ENCODE results near the gene TSPAN11. TPM values are rescaled to one million over a fixed set of nuclear protein-coding genes. Genes with fewer than 3 reads are reported as not detected.

TSPAN11 gene
- total and polyA plus RNA-seq, 2 donors (not counting 3 experiments of a cell fraction or from before 2014, with no cell fraction given): 2.1 to 3.9 TPM

- POLR2A ChIA-PET: no interaction called here
- dilution Hi-C loops (cut with MboI; ENCODE audit: extremely low pct_ligation_motif_present, low sequenced_read_pairs) (no loop called here), intact Hi-C loops (cut with micrococcal nuclease) (no loop called here)
- H4K20me1 ChIP-seq (replicated peaks; ENCODE audit: control insufficient read depth, extremely low read depth, insufficient read depth, low read length): no peaks in the 10 kb centered on the region
- H2AFZ ChIP-seq (ENCODE audit: low read depth, low read length): no peak overlapping the region
- H3K9ac ChIP-seq (replicated peaks; ENCODE audit: extremely low read depth, insufficient read depth, low read length): no peak overlapping the region
- H3K9me3 ChIP-seq (replicated peaks; ENCODE audit: control insufficient read depth, insufficient read depth, low read length): no peaks in the 10 kb centered on the region
- no peak overlapping the region for H3K4me3 ChIP-seq (replicated peaks in 1 of 3; ENCODE audit: insufficient read depth in 1 of 3, low read depth in 1 of 3, low read length in 3 of 3)
- CTCF ChIA-PET: interaction anchor here (0.8 to 5.0 kb wide), 6 partner anchors 62 to 280 kb away, joined by 3 to 37 read pairs (median 4); no protein-coding TSS in a partner anchor
- H3K79me2 ChIP-seq (ENCODE audit: control insufficient read depth, insufficient read depth, low read length): no peaks in the 10 kb centered on the region
- FAIRE-seq: no peak
- H3K27me3 ChIP-seq (ENCODE audit: control insufficient read depth in 2 of 2, insufficient read depth in 2 of 2, low read length in 2 of 2): no peaks in the 10 kb centered on the region
- no peaks in the 10 kb centered on the region for H3K36me3 ChIP-seq (ENCODE audit: control insufficient read depth in 2 of 2, extremely low read depth in 1 of 2, insufficient read depth in 2 of 2, low read length in 2 of 2)
- H3K9me1 ChIP-seq (replicated peaks; ENCODE audit: control insufficient read depth, extremely low read depth, insufficient read depth, low read length): no peaks in the 10 kb centered on the region
- no peak for DNase-seq (ENCODE audit: low read depth, low spot score)
- peaks cover 5% of the 10 kb centered on the region for H3K4me1 ChIP-seq (ENCODE audit: control insufficient read depth, extremely low read depth, insufficient read depth, low read length)
- no peak overlapping the region for H3K27ac ChIP-seq (ENCODE audit: insufficient read depth, low read depth, low read length)
- BruUV-seq (replicated peaks): no TSS peak
- TF ChIP-seq JUN (IDR thresholded peaks at IDR 0.05; ENCODE audit: borderline replicate concordance, insufficient read depth, insufficient read length, low read depth) (no peak), GATA2 (IDR thresholded peaks at IDR 0.05; ENCODE audit: insufficient read depth, insufficient read length, low read depth, low read length) (no peak), FOS (IDR thresholded peaks at IDR 0.05; ENCODE audit: borderline replicate concordance, insufficient read depth, low read length) (no peak), EZH2 (IDR thresholded peaks at IDR 0.05; ENCODE audit: borderline replicate concordance, low read depth, low read length, severe bottlenecking) (no peak), POLR2A (IDR thresholded peaks at IDR 0.05; ENCODE audit: low read depth, low read length) (no peak)
- H3K4me2 ChIP-seq (ENCODE audit: insufficient read depth, low read length): no peak overlapping the region
These were observed 64.9 kb downstream of the TSPAN11 start for GRCh38 chr12:30991466-30991865.

DNA sequence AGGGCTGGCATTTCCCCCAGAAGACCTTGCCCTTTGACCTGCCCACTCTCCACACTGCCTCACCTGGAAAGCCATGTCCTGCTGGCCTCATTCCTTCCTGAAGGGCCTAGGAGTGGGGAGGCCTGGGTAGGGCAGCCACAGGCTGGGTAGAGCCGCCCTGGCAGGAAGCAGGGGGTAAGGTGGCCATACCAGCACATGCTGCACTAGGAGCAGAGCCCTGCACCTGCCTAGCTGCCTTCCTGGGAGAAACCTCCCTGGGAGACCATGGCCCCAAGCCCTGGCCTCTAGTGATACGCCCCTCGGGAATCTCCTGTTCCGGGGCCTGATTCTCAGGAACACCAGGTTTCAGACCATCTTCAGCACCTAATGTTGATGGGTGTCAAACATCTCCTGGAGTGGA lies 65.8 kb downstream of the TSPAN11 start:
- CTCF ChIA-PET: interaction anchor here (0.8 to 5.0 kb wide), 3 partner anchors 25 to 141 kb away, joined by 3 to 37 read pairs (median 3); no protein-coding TSS in a partner anchor
- H4K20me1 ChIP-seq (replicated peaks; ENCODE audit: control insufficient read depth, extremely low read depth, insufficient read depth, low read length): no peaks in the 10 kb centered on the region
- H3K27me3 ChIP-seq (ENCODE audit: control insufficient read depth in 2 of 2, insufficient read depth in 2 of 2, low read length in 2 of 2): no peaks in the 10 kb centered on the region
- dilution Hi-C loops (cut with MboI; ENCODE audit: extremely low pct_ligation_motif_present, low sequenced_read_pairs) (no loop called here), intact Hi-C loops (cut with micrococcal nuclease) (no loop called here)
- no peak overlapping the region for H3K9ac ChIP-seq (replicated peaks; ENCODE audit: extremely low read depth, insufficient read depth, low read length)
- TF ChIP-seq, protein P1, sequence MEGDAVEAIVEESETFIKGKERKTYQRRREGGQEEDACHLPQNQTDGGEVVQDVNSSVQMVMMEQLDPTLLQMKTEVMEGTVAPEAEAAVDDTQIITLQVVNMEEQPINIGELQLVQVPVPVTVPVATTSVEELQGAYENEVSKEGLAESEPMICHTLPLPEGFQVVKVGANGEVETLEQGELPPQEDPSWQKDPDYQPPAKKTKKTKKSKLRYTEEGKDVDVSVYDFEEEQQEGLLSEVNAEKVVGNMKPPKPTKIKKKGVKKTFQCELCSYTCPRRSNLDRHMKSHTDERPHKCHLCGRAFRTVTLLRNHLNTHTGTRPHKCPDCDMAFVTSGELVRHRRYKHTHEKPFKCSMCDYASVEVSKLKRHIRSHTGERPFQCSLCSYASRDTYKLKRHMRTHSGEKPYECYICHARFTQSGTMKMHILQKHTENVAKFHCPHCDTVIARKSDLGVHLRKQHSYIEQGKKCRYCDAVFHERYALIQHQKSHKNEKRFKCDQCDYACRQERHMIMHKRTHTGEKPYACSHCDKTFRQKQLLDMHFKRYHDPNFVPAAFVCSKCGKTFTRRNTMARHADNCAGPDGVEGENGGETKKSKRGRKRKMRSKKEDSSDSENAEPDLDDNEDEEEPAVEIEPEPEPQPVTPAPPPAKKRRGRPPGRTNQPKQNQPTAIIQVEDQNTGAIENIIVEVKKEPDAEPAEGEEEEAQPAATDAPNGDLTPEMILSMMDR (IDR thresholded peaks at IDR 0.05; ENCODE audit: extremely low read depth in 1 of 2, insufficient read depth in 1 of 2, low read depth in 1 of 2, low read length in 2 of 2): no peak
- TF ChIP-seq JUN (IDR thresholded peaks at IDR 0.05; ENCODE audit: borderline replicate concordance, insufficient read depth, insufficient read length, low read depth) (no peak), MAX (IDR thresholded peaks at IDR 0.05; ENCODE audit: insufficient read depth, insufficient read length) (no peak), FOS (IDR thresholded peaks at IDR 0.05; ENCODE audit: borderline replicate concordance, insufficient read depth, low read length) (no peak), POLR2A (IDR thresholded peaks at IDR 0.05; ENCODE audit: low read depth, low read length) (no peak), POLR2AphosphoS5 (IDR thresholded peaks at IDR 0.05; ENCODE audit: insufficient read depth, low read depth, low read length) (no peak)
- H3K4me1 ChIP-seq (ENCODE audit: control insufficient read depth, extremely low read depth, insufficient read depth, low read length): peaks cover 9% of the 10 kb centered on the region
- no TSS peak for BruUV-seq (replicated peaks)
- H3K9me3 ChIP-seq (replicated peaks; ENCODE audit: control insufficient read depth, insufficient read depth, low read length): no peaks in the 10 kb centered on the region
- no peaks in the 10 kb centered on the region for H3K9me1 ChIP-seq (replicated peaks; ENCODE audit: control insufficient read depth, extremely low read depth, insufficient read depth, low read length)
- POLR2A ChIA-PET: no interaction called here
- no peaks in the 10 kb centered on the region for H3K79me2 ChIP-seq (ENCODE audit: control insufficient read depth, insufficient read depth, low read length)
- no peak overlapping the region for H3K4me3 ChIP-seq (replicated peaks in 1 of 3; ENCODE audit: insufficient read depth in 1 of 3, low read depth in 1 of 3, low read length in 3 of 3)
- no peak overlapping the region for H3K27ac ChIP-seq (ENCODE audit: insufficient read depth, low read depth, low read length)
- no peak overlapping the region for H2AFZ ChIP-seq (ENCODE audit: low read depth, low read length)
- no peaks in the 10 kb centered on the region for H3K36me3 ChIP-seq (ENCODE audit: control insufficient read depth in 2 of 2, extremely low read depth in 1 of 2, insufficient read depth in 2 of 2, low read length in 2 of 2)
- FAIRE-seq (no peak), DNase-seq (ENCODE audit: low read depth, low spot score) (no peak)
- no peak overlapping the region for H3K4me2 ChIP-seq (ENCODE audit: insufficient read depth, low read length)
